Psoas muscle (tissue), 8 donors: ENCODE measurements around the gene IGF2BP3. TPM values are rescaled to one million over a fixed set of nuclear protein-coding genes. Genes with fewer than 3 reads are reported as not detected.
A peak's percentile ranks its signal among the peaks of the same experiment; 100 is the strongest.
"Not testable (repeated sequence)": the region's sequence is repeated elsewhere in the genome, so short reads cannot be mapped to it uniquely, and the experiment has no call there.

Experiments
- ATAC-seq, 4 donors: fragments of 200-7000 bp; cut with Tn5 transposase; one replicate each; pipeline ENCODE4 v1.9.1; 2020; ENCODE audit warnings: moderate library complexity in 3 of 4, mild to moderate bottlenecking in 2 of 4
- DNase-seq, 2 donors: peaks; one replicate each; pipeline ENCODE4 v3.0.0-alpha.2; 2020
- H3K27ac ChIP-seq: fragments of 200-600 bp; one replicate; pipeline ENCODE4 v1.8.0; 2022
- H3K27me3 ChIP-seq, 3 donors: fragments of 200-600 bp in 1 of 3; one replicate each; pipeline versions ENCODE4 v1.6.1 to v1.8.0; 2013 to 2022; ENCODE audit warnings: low read length in 2 of 3, mild to moderate bottlenecking in 2 of 3, moderate library complexity in 1 of 3; ENCODE audit not compliant: insufficient read depth in 3 of 3
- H3K36me3 ChIP-seq, 2 donors: fragments of 200-600 bp in 1 of 2; one replicate each; pipeline versions ENCODE4 v1.6.1 to v1.8.0; 2013 to 2022; ENCODE audit warnings: low read depth in 1 of 2, mild to moderate bottlenecking in 1 of 2, moderate library complexity in 1 of 2; ENCODE audit not compliant: insufficient read depth in 1 of 2
- H3K4me1 ChIP-seq: fragments of 200-600 bp; one replicate; pipeline ENCODE4 v1.8.0; 2022
- H3K4me3 ChIP-seq: fragments of 200-600 bp; one replicate; pipeline ENCODE4 v1.8.0; 2022; ENCODE audit warnings: mild to moderate bottlenecking
- H3K9me3 ChIP-seq: fragments of 200-600 bp; one replicate; pipeline ENCODE4 v1.8.0; 2022
- WGBS, 3 donors: extraction: QIAGEN DNeasy Blood & Tissue Kit; methylation state at CpG; one replicate each; pipeline versions ENCODE4 v1.1.6 to v1.1.7; 2013; 5-methylcytosine and 5-hydroxymethylcytosine counted together
- intact Hi-C, 2 donors: fragments of 100-400 bp; cut with DNase I; formaldehyde crosslinking; loops; one replicate each; pipeline versions ENCODE4 v1.11.0 to v1.14.2; 2022
- polyA plus RNA-seq, 3 donors: library from polyadenylated mRNA; stranded (reverse); fragments of 200-250 nt; gene quantifications; one replicate each; pipeline ENCODE4 v1.2.3, GENCODE V29; 2013
- total RNA-seq, 4 donors: library from RNA; stranded (reverse); fragmentation: NEBNext Ultra II Directional in 2 of 4; extraction: Animal tissue kit (Norgen Biotek cat#: 25700) in 2 of 4; gene quantifications; one replicate each; pipeline versions ENCODE4 v1.2.1 to v1.2.4, GENCODE V29; 2021 to 2023
- TF ChIP-seq, protein P1 (sequence below): fragments of 200-600 bp; IDR thresholded peaks from one replicate; pipeline ENCODE4 v1.8.0; 2022; ENCODE audit warnings: antibody characterized with exemption
- donor health status: healthy with polysubstance abuse.
- donor health status: DM: no; HTN: no; CAD: no; lungs with moderate emphysema.
- donor health status: Bipolar disorder and iron deficiency.
- donor health status: healthy.
- donor health status: DM: yes; HTN: yes; CAD: no.
- donor health status: DM: no; HTN: no; CAD: no.
- donor health status: DM: no; HTN: no; CAD: no.
- donor health status: DM: yes; HTN: yes; CAD: no.

The IGF2BP3 gene
- total and polyA plus RNA-seq, 7 donors = 0.03 to 0.73 (median 0.34) TPM

DNA sequence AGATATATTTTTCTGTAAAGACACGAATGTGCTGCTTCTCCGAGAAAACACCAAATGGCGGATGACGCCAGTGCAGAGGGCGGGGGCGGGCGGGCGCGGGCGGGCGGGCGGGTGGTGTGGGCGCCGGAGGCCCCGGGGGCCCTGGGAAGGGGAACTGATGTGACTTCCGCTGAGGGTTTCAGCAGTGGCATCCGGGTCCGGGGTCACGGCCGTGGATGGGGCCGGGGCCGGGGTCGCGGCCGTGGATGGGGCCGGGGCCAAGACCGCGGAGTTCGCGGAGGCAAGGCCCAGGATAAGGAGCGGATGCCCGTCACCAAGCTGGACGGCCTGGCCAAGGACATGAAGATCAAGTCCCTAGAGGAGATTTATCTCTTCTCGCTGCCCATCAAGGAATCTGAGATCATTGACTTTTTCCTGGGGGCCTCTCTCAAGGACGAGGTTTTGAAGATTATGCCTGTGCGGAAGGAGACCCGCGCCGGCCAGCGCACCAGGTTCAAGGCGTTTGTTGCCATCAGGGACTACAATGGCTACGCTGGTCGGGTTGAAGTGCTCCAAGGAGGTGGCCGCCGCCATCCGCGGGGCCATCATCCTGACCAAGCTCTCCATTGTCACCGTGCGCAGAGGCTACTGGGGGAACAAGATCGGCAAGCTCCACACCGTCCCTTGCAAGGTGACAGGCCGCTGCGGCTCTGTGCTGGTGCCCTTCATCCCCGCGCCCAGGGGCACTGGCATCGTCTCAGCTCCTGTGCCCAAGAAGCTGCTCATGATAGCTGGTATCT is 20.3 kb upstream of the IGF2BP3 start:
- WGBS, 3 donors = 38 to 54% (median 54%) methylated on average over 50 to 56 of the region's 56 CpGs
- no peaks in the 10 kb centered on the region for H3K4me1 ChIP-seq
- peaks cover 0 to 5% (median 3%) of the 10 kb centered on the region in 3 donors for H3K27me3 ChIP-seq
- TF ChIP-seq, protein P1, sequence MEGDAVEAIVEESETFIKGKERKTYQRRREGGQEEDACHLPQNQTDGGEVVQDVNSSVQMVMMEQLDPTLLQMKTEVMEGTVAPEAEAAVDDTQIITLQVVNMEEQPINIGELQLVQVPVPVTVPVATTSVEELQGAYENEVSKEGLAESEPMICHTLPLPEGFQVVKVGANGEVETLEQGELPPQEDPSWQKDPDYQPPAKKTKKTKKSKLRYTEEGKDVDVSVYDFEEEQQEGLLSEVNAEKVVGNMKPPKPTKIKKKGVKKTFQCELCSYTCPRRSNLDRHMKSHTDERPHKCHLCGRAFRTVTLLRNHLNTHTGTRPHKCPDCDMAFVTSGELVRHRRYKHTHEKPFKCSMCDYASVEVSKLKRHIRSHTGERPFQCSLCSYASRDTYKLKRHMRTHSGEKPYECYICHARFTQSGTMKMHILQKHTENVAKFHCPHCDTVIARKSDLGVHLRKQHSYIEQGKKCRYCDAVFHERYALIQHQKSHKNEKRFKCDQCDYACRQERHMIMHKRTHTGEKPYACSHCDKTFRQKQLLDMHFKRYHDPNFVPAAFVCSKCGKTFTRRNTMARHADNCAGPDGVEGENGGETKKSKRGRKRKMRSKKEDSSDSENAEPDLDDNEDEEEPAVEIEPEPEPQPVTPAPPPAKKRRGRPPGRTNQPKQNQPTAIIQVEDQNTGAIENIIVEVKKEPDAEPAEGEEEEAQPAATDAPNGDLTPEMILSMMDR = no peak
- H3K4me3 ChIP-seq = peak overlapping the region; percentile 65
- DNase-seq = peak; percentile 37 to 68
- intact Hi-C loops = no loop called here
- H3K9me3 ChIP-seq = no peaks in the 10 kb centered on the region
- no peak overlapping the region for H3K27ac ChIP-seq
- no peaks in the 10 kb centered on the region for H3K36me3 ChIP-seq
- ATAC-seq = peak; percentile 32 to 77 (median 53)

DNA sequence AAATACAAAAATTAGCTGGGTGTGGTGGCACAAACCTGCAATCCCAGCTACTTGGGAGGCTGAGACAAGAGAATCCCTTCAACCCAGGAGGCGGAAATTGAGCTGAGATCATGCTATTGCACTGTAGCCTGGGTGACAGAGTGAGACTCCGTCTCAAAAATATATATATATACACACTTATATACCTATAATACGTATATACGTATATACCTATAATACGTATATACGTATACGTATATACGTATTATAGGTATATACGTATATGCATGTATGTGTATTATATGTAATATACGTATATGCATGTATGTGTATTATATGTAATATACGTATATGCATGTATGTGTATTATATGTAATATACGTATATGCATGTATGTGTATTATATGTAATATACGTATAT is 18.4 kb upstream of the IGF2BP3 start:
- peaks cover 0 to 13% (median 4%) of the 10 kb centered on the region in 3 donors for H3K27me3 ChIP-seq
- DNase-seq, H3K4me1 ChIP-seq, H3K4me3 ChIP-seq, intact Hi-C loops, H3K9me3 ChIP-seq, H3K36me3 ChIP-seq, H3K27ac ChIP-seq, ATAC-seq: not testable (repeated sequence)
- WGBS, 3 donors = 95 to 97% (median 96%) methylated on average over 12 to 13 of the region's 13 CpGs

DNA sequence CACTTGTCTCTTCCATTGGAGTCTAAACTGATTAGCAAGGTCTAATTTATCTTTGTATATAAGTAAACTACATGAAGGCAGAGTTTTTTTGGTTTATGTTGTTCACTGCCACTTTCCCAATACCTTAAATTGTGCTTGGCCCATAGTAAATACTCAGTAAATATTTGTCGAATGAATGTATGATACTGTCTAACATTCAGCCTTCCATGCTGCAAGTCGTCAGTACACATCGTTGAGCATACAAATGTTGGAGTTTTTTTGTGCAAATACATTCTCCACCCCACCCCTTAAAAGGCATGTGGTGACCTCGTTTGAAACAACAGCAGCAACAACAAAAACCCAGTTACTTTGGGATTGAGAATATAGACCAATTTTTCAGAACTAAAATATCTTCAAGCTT is 17.4 kb upstream of the IGF2BP3 start:
- Histone ChIP-seq H3K27me3 (peaks cover 0 to 20% (median 4%) of the 10 kb centered on the region in 3 donors), H3K4me1 (no peaks in the 10 kb centered on the region), H3K36me3 (no peaks in the 10 kb centered on the region), H3K4me3 (no peak overlapping the region), H3K9me3 (no peaks in the 10 kb centered on the region), H3K27ac (no peak overlapping the region)
- WGBS, 3 donors = 57 to 61% (median 59%) methylated on average over 4 of the region's 4 CpGs
- ATAC-seq = no peak
- no peak for DNase-seq
- intact Hi-C loops = no loop called here
- TF ChIP-seq, protein P1 = no peak

DNA sequence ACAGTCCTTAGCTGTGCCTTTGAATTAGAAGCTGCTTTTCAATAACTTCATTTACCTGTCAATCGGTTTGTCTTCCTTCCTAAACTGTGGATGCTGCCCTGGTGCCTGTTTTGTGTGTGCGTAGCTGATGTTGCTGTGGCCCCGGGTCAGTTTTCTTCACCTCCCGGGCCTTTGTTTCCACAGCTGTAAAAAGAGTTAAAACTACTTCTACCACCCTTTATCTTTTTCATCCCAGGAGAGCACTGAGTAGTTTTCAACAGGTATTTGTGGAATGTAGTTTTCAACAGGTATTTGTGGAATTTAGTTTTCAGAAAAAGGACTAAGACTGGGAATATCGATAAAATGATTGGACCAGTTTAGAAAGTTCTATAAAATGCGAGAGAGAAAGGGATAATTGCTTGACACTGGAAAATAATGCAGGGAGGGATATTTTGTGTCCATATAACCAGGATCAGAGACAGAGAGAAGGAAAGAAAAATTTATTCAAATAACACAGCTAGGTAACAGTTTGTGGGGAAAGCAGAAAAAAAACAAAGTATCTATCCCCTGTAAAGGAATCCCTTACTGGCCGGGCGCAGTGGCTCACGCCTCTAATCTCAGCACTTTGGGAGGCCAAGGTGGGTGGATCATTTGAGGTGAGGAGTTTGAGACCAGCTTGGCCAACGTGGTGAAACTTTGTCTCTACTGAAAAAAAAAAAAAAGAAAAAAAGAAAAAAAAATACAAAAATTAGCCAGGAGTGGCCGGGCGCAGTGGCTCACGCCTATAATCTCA is 15.9 kb upstream of the IGF2BP3 start:
- no peaks in the 10 kb centered on the region for H3K4me1 ChIP-seq
- 78 to 83% (median 79%) methylated on average over 13 of the region's 13 CpGs for WGBS, 3 donors
- H3K4me3 ChIP-seq = no peak overlapping the region
- peaks cover 0 to 25% (median 1%) of the 10 kb centered on the region in 3 donors for H3K27me3 ChIP-seq
- intact Hi-C loops = no loop called here
- TF ChIP-seq, protein P1 = no peak
- no peak for ATAC-seq
- no peak for DNase-seq
- H3K27ac ChIP-seq = no peak overlapping the region
- H3K9me3 ChIP-seq = no peaks in the 10 kb centered on the region
- H3K36me3 ChIP-seq = no peaks in the 10 kb centered on the region

DNA sequence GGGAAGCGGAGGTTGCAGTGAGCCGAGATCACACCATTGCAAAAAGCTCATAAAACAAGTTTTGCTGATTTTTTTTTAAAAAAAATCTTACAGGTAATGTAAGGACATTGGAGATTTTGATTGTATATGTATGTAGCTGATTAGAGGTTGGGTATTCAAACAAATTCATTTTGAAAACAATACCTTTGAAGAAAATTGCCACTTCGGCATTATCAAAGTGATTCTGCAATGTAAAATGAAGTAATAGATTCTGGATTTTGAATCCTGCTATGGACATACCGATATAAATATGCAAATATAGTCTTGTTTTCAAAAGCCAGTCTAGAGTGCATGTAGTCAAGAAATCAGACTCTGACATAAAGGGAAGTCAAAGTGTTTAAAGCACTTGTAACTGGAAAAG is 12.4 kb upstream of the IGF2BP3 start:
- Histone ChIP-seq H3K4me3 (no peak overlapping the region), H3K36me3 (no peaks in the 10 kb centered on the region), H3K4me1 (no peaks in the 10 kb centered on the region), H3K27ac (no peak overlapping the region), H3K9me3 (no peaks in the 10 kb centered on the region), H3K27me3 (peaks cover 4 to 52% (median 6%) of the 10 kb centered on the region in 3 donors)
- DNase-seq = no peak
- intact Hi-C loops = no loop called here
- TF ChIP-seq, protein P1 = no peak
- ATAC-seq = no peak
- 95 to 97% (median 96%) methylated on average over 4 of the region's 4 CpGs for WGBS, 3 donors
